Panc1 (cell line): ENCODE data around the gene MBTPS1.

Source experiments
- CTCF ChIP-seq: fragments of 450-650 bp; IDR thresholded peaks from 2 replicates; pipeline ENCODE4 v1.5.1; 2017; ENCODE audit warnings: mild to moderate bottlenecking
- POLR2AphosphoS5 ChIP-seq: IDR thresholded peaks from 2 replicates; pipeline ENCODE4 v1.6.1; 2012; ENCODE audit warnings: mild to moderate bottlenecking, low read depth, low read length, moderate library complexity
- REST ChIP-seq, 2 experiments: IDR thresholded peaks; 2 replicates each; pipeline ENCODE4 v1.6.1; 2011 to 2012; ENCODE audit warnings: low read depth in 2 of 2, control low read depth in 1 of 2, low read length in 1 of 2, mild to moderate bottlenecking in 1 of 2, moderate library complexity in 1 of 2; ENCODE audit not compliant: insufficient read depth in 1 of 2
- TCF7L2 ChIP-seq: IDR thresholded peaks from 2 replicates; pipeline ENCODE4 v1.6.1; 2011; ENCODE audit warnings: mild to moderate bottlenecking, low read depth, low read length, inconsistent platforms

GRCh38 chr16:84161037-84161436 is 44.3 kb upstream of the MBTPS1 start:
- TF ChIP-seq CTCF (no peak), TCF7L2 (no peak), POLR2AphosphoS5 (no peak), REST (IDR thresholded peaks at IDR 0.05; ENCODE audit: insufficient read depth in 1 of 2, low read depth in 2 of 2, low read length in 1 of 2) (no peak)
